Ishikawa (cell line): Measurements from ENCODE around the gene XPO6.

Experiments used
- CREB1 ChIP-seq: IDR thresholded peaks from 2 replicates; pipeline ENCODE4 v1.6.1; 2012; ENCODE audit warnings: low read depth
- EP300 ChIP-seq: IDR thresholded peaks from 2 replicates; pipeline ENCODE4 v1.6.1; 2012; ENCODE audit warnings: borderline replicate concordance
- FOXM1 ChIP-seq: IDR thresholded peaks from 2 replicates; pipeline ENCODE4 v1.6.1; 2012; ENCODE audit warnings: low read depth, borderline replicate concordance
- MAX ChIP-seq: IDR thresholded peaks from 2 replicates; pipeline ENCODE4 v1.6.1; 2012
- RAD21 ChIP-seq: IDR thresholded peaks from 2 replicates; pipeline ENCODE4 v1.6.1; 2012; ENCODE audit warnings: low read depth
- REST ChIP-seq: IDR thresholded peaks from 2 replicates; pipeline ENCODE4 v1.6.1; 2012; ENCODE audit warnings: low read depth, mild to moderate bottlenecking
- TAF1 ChIP-seq: IDR thresholded peaks from 2 replicates; pipeline ENCODE4 v1.6.1; 2012; ENCODE audit warnings: low read depth, mild to moderate bottlenecking
- TCF12 ChIP-seq: IDR thresholded peaks from 2 replicates; pipeline ENCODE4 v1.6.1; 2012; ENCODE audit warnings: low read depth
- ZBTB7A ChIP-seq: IDR thresholded peaks from 2 replicates; pipeline ENCODE4 v1.6.1; 2012; ENCODE audit warnings: low read depth

GRCh38 chr16:28208131-28208530 is 3.6 kb downstream of the XPO6 start:
- TF ChIP-seq MAX (no peak), CREB1 (no peak), RAD21 (no peak), FOXM1 (no peak), EP300 (no peak), REST (no peak), ZBTB7A (no peak), TCF12 (no peak), TAF1 (no peak)
